Loucy (cell line): ENCODE data around the gene LGR4.

ENCODE experiments used
- H2AFZ ChIP-seq: fragments of 200-600 bp; sonication (generic); 2 replicates; pipeline ENCODE4 v1.6.0; 2016; ENCODE audit warnings: antibody characterized with exemption, mild to moderate bottlenecking, low read length, moderate library complexity
- H3F3A ChIP-seq: fragments of 200-600 bp; 2 replicates; pipeline ENCODE4 v1.6.0; 2016; ENCODE audit warnings: antibody characterized with exemption, low read depth, mild to moderate bottlenecking
- H3K27me3 ChIP-seq: fragments of 200-600 bp; sonication (generic); 2 replicates; pipeline ENCODE4 v1.6.1; 2014; ENCODE audit warnings: low read length, mild to moderate bottlenecking; ENCODE audit not compliant: insufficient read depth, poor library complexity, severe bottlenecking
- H3K36me3 ChIP-seq: fragments of 200-600 bp; sonication (generic); 2 replicates; pipeline ENCODE4 v1.6.1; 2016; ENCODE audit warnings: low read length; ENCODE audit not compliant: insufficient read depth
- H3K4me1 ChIP-seq: fragments of 200-600 bp; sonication (generic); 2 replicates; pipeline ENCODE4 v1.5.1; 2014; ENCODE audit warnings: low read length, mild to moderate bottlenecking; ENCODE audit not compliant: insufficient read depth, poor library complexity, severe bottlenecking
- H3K4me2 ChIP-seq: fragments of 200-600 bp; sonication (generic); 2 replicates; pipeline ENCODE4 v1.6.0; 2014; ENCODE audit warnings: antibody characterized with exemption, low read length, low read depth, mild to moderate bottlenecking; ENCODE audit not compliant: poor library complexity, severe bottlenecking
- H3K4me3 ChIP-seq: fragments of 200-600 bp; sonication (generic); 2 replicates; pipeline ENCODE4 v1.5.1; 2014; ENCODE audit warnings: low read length, mild to moderate bottlenecking, mixed read lengths; ENCODE audit not compliant: poor library complexity, severe bottlenecking
- H3K79me2 ChIP-seq: fragments of 200-600 bp; sonication (generic); 2 replicates; pipeline ENCODE4 v1.6.1; 2014; ENCODE audit warnings: low read length; ENCODE audit not compliant: insufficient read depth
- H3K9ac ChIP-seq: fragments of 200-600 bp; sonication (generic); 2 replicates; pipeline ENCODE4 v1.6.0; 2014; ENCODE audit warnings: mild to moderate bottlenecking, low read depth, low read length, moderate library complexity; ENCODE audit not compliant: poor library complexity, severe bottlenecking
- H3K9me2 ChIP-seq: fragments of 200-600 bp; sonication (generic); replicated peaks from 2 replicates; pipeline ENCODE4 v1.6.1; 2016; ENCODE audit warnings: low read depth, low read length, mixed read lengths
- H3K9me3 ChIP-seq: fragments of 200-600 bp; sonication (generic); 2 replicates; pipeline ENCODE4 v1.6.1; 2014; ENCODE audit warnings: mild to moderate bottlenecking, antibody characterized with exemption, low read length, low read depth; ENCODE audit not compliant: insufficient read depth
- H4K20me1 ChIP-seq: fragments of 200-600 bp; sonication (generic); 2 replicates; pipeline ENCODE4 v1.6.0; 2014; ENCODE audit warnings: antibody characterized with exemption, low read length, mild to moderate bottlenecking; ENCODE audit not compliant: insufficient read depth, poor library complexity, severe bottlenecking
- CTCF ChIP-seq: fragments of 200-600 bp; sonication (generic); conservative IDR thresholded peaks from 2 replicates; pipeline ENCODE4 v1.5.1; 2014; ENCODE audit warnings: mild to moderate bottlenecking, antibody characterized with exemption, low read length
- EZH2phosphoT487 ChIP-seq: fragments of 200-600 bp; IDR thresholded peaks from 2 replicates; pipeline ENCODE4 v1.6.1; 2018; ENCODE audit warnings: antibody characterized with exemption, mild to moderate bottlenecking, moderate library complexity, borderline replicate concordance

The LGR4 gene

GRCh38 chr11:27496461-27496860 is 23.9 kb upstream of the LGR4 start:
- peak overlapping the region; percentile 52 for H3K4me2 ChIP-seq
- H3K9me2 ChIP-seq, result no peaks in the 10 kb centered on the region
- H3F3A ChIP-seq, result 0 out of 2 replicates have a peak, but pooled peaks cover under 1% of the 10 kb centered on the region
- peaks cover 14% of the 10 kb centered on the region for H3K4me1 ChIP-seq
- H3K79me2 ChIP-seq, result peaks cover 13% of the 10 kb centered on the region; the same call in 1 of the 2 replicates
- H3K4me3 ChIP-seq, result peak overlapping the region; percentile 36
- H3K9me3 ChIP-seq, result no peaks in the 10 kb centered on the region
- peaks cover 53% of the 10 kb centered on the region; the same call in 1 of the 2 replicates for H3K36me3 ChIP-seq
- peak overlapping the region; percentile 17 for H3K9ac ChIP-seq
- TF ChIP-seq CTCF (no peak), EZH2phosphoT487 (no peak)
- H2AFZ ChIP-seq, result no peak overlapping the region
- H3K27me3 ChIP-seq, result no peaks in the 10 kb centered on the region
- peaks cover 19% of the 10 kb centered on the region for H4K20me1 ChIP-seq

- Histone ChIP-seq H3K4me1 (peaks cover 12% of the 10 kb centered on the region), H3F3A (no peaks in the 10 kb centered on the region), H3K4me2 (peak overlapping the region; percentile 52), H3K4me3 (no peak overlapping the region), H3K36me3 (peaks cover 52% of the 10 kb centered on the region; the same call in 1 of the 2 replicates), H3K9me2 (no peaks in the 10 kb centered on the region), H3K79me2 (peaks cover 13% of the 10 kb centered on the region; the same call in 1 of the 2 replicates), H4K20me1 (peaks cover 19% of the 10 kb centered on the region), H3K27me3 (no peaks in the 10 kb centered on the region), H3K9me3 (no peaks in the 10 kb centered on the region), H2AFZ (no peak overlapping the region), H3K9ac (no peak overlapping the region)
- TF ChIP-seq CTCF (no peak), EZH2phosphoT487 (no peak)
Observed at GRCh38 chr11:27495710-27496300, 23.2 kb upstream of the LGR4 start.

DNA sequence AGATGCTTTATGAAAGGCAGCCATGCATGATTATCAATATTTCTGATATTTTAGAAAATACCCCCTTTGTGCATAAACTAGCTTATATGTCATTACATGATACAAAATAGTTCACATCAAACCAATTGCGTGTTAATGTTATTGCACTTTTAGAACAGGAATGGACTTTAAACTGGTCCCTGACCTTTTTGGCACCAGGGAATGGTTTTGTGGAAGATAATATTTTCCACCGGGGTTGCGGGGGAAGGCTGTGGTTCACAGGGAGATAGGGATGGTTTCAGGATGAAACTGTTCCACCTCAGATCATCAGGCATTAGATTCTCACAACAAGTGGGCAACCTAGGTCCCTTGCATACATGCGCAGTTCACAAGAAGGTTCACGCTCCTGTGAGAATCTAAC is 16.5 kb upstream of the LGR4 start:
- Histone ChIP-seq H3K79me2 (no peaks in the 10 kb centered on the region), H3K4me3 (no peak overlapping the region), H3K4me1 (no peaks in the 10 kb centered on the region), H3F3A (no peaks in the 10 kb centered on the region), H2AFZ (no peak overlapping the region), H4K20me1 (no peaks in the 10 kb centered on the region), H3K4me2 (no peak overlapping the region), H3K36me3 (peaks cover 25% of the 10 kb centered on the region; the same call in 1 of the 2 replicates), H3K9me2 (no peaks in the 10 kb centered on the region), H3K9ac (no peak overlapping the region), H3K27me3 (no peaks in the 10 kb centered on the region), H3K9me3 (no peaks in the 10 kb centered on the region)
- TF ChIP-seq EZH2phosphoT487 (no peak), CTCF (no peak)
